ENCODE results near the gene NDST4.

Gene NDST4

DNA sequence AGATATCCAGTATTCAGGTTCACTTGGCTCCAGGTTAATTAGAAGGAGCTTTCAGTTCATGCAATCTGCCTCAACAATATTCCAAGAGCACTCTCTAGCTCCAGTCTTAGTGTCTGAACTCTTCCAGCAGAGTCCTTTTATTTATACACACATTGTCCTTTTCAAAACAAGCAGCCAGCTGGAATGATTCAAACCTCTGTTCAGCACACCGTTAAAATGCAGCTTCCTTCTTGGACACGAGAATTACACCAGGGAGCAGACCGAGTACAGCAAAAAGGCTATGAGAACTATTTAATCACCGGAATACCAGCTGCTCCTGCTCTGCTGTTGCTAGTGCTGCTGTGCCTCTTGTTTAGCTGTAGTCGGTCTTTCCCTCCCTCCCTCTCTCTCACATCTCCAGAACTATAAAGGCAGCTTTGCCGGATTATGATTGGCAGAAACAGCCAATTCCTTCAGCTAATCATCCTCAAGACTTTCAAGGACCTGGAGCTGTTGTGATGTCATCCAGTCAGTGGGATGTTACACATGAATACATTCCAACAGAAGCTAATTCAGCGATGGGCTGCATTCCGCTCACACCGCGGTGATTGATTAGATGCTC is at the start of gene NDST4:
Gene NDST4 (minus strand): TSS at position 115 of the 601 bp plus-strand sequence. CDS start 36,584 bp downstream, outside the sequence.
- no peak for DNase-seq (ENCODE audit: low read depth in 2 of 2)

- DNase-seq (ENCODE audit: low read depth in 2 of 2), result no peak
Measured at GRCh38 chr4:115159141-115159540, 45.7 kb upstream of the NDST4 start.

DNA sequence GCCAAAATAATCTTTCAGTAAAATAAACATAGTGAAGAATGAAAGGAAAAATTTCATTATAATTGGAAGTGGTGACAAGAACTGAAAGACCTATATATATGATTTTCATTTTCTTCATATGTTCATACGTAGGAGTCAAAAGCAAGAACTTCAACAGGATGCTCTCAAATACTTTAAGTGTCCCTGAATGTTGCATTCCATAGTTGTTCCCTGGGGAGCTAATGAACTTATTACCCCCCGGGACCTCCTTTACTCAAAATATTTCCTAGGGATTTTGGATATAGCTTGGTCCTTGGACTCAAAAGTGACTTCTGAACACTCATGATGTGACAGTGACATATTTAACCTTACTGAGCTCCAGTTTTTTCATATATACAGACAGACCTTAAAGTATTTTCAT is 44.9 kb upstream of the NDST4 start:
- no peak for DNase-seq (ENCODE audit: low read depth in 2 of 2)

GRCh38 chr4:115154826-115155225 is 41.4 kb upstream of the NDST4 start:
- DNase-seq (ENCODE audit: low read depth in 2 of 2), result no peak

DNA sequence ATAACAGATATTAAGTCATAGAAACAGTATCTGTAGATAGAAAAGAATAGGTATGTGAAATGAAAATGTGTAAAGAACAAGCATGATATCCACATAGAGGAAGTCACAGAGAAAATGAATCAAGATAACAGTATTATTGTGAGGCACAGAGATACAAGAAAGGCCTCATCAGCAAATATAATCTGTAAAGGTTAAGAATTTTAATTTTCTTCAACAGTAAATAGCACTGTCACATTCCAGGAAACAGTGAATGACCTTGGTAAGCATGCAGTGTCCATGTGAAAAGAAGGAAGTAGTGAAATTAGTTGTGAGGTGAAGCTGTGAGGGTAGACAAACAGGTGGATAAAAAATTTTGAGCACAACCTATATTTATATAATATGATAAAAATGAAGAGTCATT is 39.5 kb upstream of the NDST4 start:
- DNase-seq (ENCODE audit: low read depth in 2 of 2), result no peak

- no peak for DNase-seq (ENCODE audit: low read depth in 2 of 2)
Measured at GRCh38 chr4:115152081-115152480, 38.7 kb upstream of the NDST4 start.

- no peak for DNase-seq (ENCODE audit: low read depth in 2 of 2)
Measured at GRCh38 chr4:115149106-115149505, 35.7 kb upstream of the NDST4 start.

- no peak for DNase-seq (ENCODE audit: low read depth in 2 of 2)
Measured at GRCh38 chr4:115145393-115146160, 32.2 kb upstream of the NDST4 start.

DNA sequence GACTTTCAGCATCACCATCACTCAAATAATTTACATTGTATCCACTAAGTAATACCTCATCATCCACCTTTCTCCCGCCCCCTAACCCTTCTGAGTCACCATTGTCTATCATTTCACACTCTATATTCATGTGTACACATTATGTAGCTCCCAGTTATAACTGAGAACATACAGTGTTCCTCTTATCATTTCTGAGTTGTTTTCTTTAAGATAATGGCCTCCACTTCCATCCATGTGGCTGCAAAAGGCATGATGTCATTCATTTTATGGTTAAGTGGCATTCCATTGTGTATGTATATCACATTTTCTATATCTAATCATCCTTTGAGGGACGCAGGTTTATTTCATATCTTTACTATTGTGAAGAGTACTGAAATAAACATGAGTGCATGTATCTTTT is 14.6 kb upstream of the NDST4 start:
- DNase-seq (ENCODE audit: low read depth in 2 of 2), result no peak

DNA sequence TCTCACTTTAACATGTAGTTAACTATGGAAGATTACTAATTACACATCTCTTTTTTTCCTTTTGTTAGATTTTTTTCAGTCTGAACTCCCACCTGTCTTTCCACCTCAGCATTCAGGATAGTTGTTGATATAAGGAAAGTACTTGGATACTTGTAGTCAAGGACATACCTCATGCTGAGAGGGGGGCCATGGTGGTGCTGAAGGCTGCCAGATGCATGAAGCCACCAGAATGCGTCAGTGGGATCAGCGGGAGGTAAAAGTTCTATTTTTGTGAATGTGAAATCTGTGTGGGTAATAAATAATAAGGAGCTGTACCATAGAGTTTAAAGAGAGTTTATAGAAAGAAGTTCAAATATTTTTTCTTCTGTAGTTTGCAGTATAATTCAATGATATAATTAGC is 13.1 kb upstream of the NDST4 start:
- no peak for DNase-seq (ENCODE audit: low read depth in 2 of 2)

DNA sequence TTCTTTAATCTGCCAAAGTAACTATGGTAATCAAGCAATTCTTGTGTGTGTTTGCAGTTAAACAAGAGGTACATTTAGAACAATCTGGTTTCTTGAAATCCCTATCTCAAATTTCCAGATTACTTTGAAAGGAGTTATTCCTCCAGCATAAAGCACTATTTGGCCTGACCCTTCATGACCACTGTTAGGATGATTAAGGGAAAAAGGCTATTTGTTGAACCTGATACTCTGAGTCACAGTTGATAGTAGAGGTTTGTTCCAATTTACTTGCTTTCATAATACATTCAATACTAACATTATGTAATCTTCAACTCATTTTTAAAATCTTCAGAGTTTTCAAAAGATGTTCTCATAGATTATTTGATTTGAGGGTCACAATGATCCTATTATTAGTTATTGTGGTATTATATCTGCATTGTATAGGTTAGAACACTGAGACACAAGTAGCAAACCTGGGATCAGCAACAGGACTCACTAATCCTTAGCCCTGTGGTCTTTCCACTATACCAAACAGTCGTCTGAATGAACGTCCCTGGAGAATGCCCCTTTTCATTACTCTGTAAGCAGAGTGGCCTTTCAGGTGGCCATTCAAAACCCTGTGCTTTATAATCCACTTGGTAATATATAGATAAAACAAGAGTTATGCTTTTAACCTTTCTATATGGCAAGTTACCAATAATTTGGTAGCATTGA is 8.1 kb upstream of the NDST4 start:
- DNase-seq (ENCODE audit: low read depth in 2 of 2), result no peak

DNA sequence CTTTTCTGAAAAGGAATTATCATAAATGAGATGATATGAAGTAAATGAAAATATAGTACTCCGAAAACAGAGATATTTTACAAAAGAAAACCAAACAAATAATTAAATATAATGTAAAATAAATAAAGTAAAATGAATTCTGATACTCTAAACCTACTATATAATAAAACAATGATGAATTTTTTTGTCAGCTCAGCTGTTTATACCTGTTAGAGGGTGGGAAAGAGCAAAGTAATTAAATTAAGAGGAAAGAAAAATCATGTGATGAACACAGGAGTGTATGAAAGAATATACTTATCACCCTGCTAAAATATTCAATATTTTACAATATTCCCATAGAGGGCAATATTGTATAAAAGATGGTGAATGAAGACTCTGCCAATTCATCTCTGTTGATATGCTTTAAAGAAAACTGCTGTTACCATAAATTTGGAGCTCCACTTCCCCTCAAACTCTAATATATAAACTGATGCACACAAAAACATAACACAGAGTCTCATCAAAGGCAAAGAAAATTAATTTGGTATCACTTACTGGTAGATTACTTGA is 6.5 kb upstream of the NDST4 start:
- no peak for DNase-seq (ENCODE audit: low read depth in 2 of 2)

GRCh38 chr4:115117651-115118050 is 4.2 kb upstream of the NDST4 start:
- no peak for DNase-seq (ENCODE audit: low read depth in 2 of 2)

- no peak for DNase-seq (ENCODE audit: low read depth in 2 of 2)
Measured at GRCh38 chr4:115110191-115111181, 2.9 kb downstream of the NDST4 start.

DNA sequence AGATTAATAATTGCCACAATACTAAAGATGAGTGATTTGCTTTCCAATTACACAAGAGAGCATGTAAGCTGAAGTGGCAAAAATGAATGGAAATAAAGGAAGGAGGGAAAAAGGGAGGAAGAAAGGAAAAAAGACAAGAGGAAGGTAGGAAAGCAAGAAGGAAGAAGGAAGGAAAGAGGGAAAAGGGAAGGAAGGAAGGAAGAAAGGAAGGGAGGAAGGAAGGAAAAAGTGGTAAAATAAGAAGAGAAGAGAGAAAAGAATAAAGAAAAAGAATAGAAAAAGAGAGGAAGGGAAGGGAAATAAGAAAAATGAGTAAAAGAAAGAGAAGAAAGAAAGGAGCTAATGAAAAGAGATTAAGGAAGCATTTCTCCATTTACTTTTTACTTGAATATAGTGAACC is 4.6 kb downstream of the NDST4 start:
- DNase-seq (ENCODE audit: low read depth in 2 of 2), result no peak

- DNase-seq (ENCODE audit: low read depth in 2 of 2), result no peak
Measured at GRCh38 chr4:115107411-115107810, 6.0 kb downstream of the NDST4 start.

- DNase-seq (ENCODE audit: low read depth in 2 of 2), result no peak
Measured at GRCh38 chr4:115101675-115102074, 11.7 kb downstream of the NDST4 start.

GRCh38 chr4:115090483-115091075 is 22.8 kb downstream of the NDST4 start:
- no peak for DNase-seq (ENCODE audit: low read depth in 2 of 2)

DNA sequence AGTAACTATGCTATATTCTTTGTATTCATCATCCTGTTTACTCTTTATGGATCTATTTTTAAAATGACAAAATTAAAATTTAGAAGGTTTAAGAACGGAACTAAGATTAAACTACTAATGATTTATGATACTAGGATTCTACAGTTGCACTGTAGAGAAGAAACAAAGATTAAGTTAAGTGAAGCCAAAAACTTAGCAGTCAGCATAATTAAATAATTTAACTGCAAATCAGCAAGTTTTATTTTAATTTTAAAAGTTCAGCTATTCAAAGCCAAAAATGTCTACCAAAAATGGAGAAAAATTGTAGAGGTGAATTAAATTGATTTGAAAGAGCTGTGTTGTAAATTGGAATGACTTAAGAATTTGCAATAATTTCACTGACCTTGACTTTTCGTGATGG is 30.8 kb downstream of the NDST4 start:
- DNase-seq (ENCODE audit: low read depth in 2 of 2), result no peak

GRCh38 chr4:115076691-115077090 is 36.7 kb downstream of the NDST4 start:
- DNase-seq (ENCODE audit: low read depth in 2 of 2), result no peak

DNA sequence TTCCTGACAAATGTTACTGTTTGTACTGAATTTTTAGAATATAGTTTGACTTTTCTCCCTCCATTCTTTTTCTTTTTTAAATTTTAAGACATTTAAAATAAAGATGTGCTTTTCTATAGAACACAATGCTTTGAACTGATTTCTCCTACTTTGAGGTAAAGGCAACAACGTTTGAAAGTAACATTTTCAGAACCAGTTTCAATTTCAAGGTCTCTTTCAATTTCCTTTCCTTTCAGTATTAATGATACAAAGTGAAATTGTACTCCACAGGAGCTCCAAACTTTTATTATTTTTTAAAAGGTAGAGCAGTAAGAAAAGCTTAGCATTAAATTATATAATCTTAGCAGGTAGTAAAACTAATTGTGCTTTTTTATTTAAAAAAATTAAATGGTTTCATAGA is 54.9 kb downstream of the NDST4 start:
- DNase-seq (ENCODE audit: low read depth in 2 of 2), result no peak

All from activated CD4-positive, alpha-beta T cell treated with anti-CD3 and anti-CD28 coated beads for 24 hours (primary cell).